HuH-7.5 (cell line): ENCODE measurements around the gene CERS2.

Source experiments
- DNase-seq: peaks from one replicate; pipeline ENCODE4 v3.0.0; 2011; ENCODE audit warnings: low spot score

CERS2 gene

GRCh38 chr1:150997126-150997872, 22.7 kb upstream of the CERS2 start:
- no peak for DNase-seq

- DNase-seq, result no peak
These were observed 21.3 kb upstream of the CERS2 start for GRCh38 chr1:150995896-150996295.

GRCh38 chr1:150995460-150995859, 20.8 kb upstream of the CERS2 start:
- no peak for DNase-seq

- no peak for DNase-seq
These were observed 19.6 kb upstream of the CERS2 start for GRCh38 chr1:150994248-150994647.

GRCh38 chr1:150992626-150993025, 18.0 kb upstream of the CERS2 start:
- DNase-seq, result no peak

- no peak for DNase-seq
These were observed 13.3 kb upstream of the CERS2 start for GRCh38 chr1:150987924-150988323.

GRCh38 chr1:150985179-150985825, 10.7 kb upstream of the CERS2 start:
- no peak for DNase-seq

GRCh38 chr1:150981805-150982712, 7.4 kb upstream of the CERS2 start, which contains the start of gene ANXA9:
Gene ANXA9, plus strand, starts transcription at chr1:150982292. Its CDS starts 814 bp downstream, at chr1:150983106.
- peak; percentile 74 for DNase-seq

- peak; percentile 69 for DNase-seq
These were observed 6.7 kb upstream of the CERS2 start for GRCh38 chr1:150981177-150981804.

GRCh38 chr1:150979092-150980056, 4.7 kb upstream of the CERS2 start:
- peak; percentile 92 for DNase-seq

GRCh38 chr1:150976879-150977694, 2.5 kb upstream of the CERS2 start:
- no peak for DNase-seq

GRCh38 chr1:150976401-150976821, 1.8 kb upstream of the CERS2 start:
- no peak for DNase-seq

- DNase-seq, result no peak
These were observed 627 bp downstream of the CERS2 start for GRCh38 chr1:150973836-150974579.

GRCh38 chr1:150973258-150973835, 1.3 kb downstream of the CERS2 start:
- DNase-seq, result no peak

- DNase-seq, result no peak
These were observed 2.2 kb downstream of the CERS2 start for GRCh38 chr1:150972417-150972940.

- peak; percentile 62 for DNase-seq
These were observed 2.8 kb downstream of the CERS2 start for GRCh38 chr1:150971583-150972416.

- peak; percentile 88 for DNase-seq
These were observed 3.6 kb downstream of the CERS2 start for GRCh38 chr1:150970808-150971582.
